GM12878 (cell line): ENCODE data around the gene TMEM140. TPM values are rescaled to one million over a fixed set of nuclear protein-coding genes. Genes with fewer than 3 reads are reported as not detected.

Experiments used
- ATAC-seq: fragments of 200-7000 bp; cut with Tn5 transposase; 3 replicates; pipeline ENCODE4 v1.9.1; 2020; ENCODE audit warnings: mild to moderate bottlenecking, moderate library complexity
- BruUV-seq: library from RNA; stranded (reverse); fragments of 400-500 nt; replicated peaks from 2 replicates; lab custom pipeline; 2021; lab: Mats Ljungman, UMichigan
- CTCF ChIA-PET: fragments of 300-600 bp; sonication (Branson Sonifier 250); formaldehyde crosslinking; extraction: SDS; loops from one replicate; lab custom pipeline; 2021; ENCODE audit warnings: inconsistent platforms; lab: Yijun Ruan, JAX
- POLR2A ChIA-PET: fragments of 350-600 bp; formaldehyde crosslinking; extraction: SDS; loops from one replicate; lab custom pipeline; 2021; ENCODE audit warnings: inconsistent platforms; lab: Charles Lee
- RAD21 ChIA-PET: fragments of 300-600 bp; sonication (Branson Sonifier 250); formaldehyde crosslinking; loops from one replicate; lab custom pipeline; 2023; ENCODE audit warnings: antibody characterized with exemption; ENCODE audit not compliant: unreplicated experiment; lab: Charles Lee
- SMC1A ChIA-PET: fragments of 300-600 bp; sonication (Branson Sonifier 250); formaldehyde crosslinking; loops from one replicate; lab custom pipeline; 2023; ENCODE audit not compliant: unreplicated experiment, uncharacterized antibody; lab: Charles Lee
- DNase-seq: peaks from one replicate; pipeline ENCODE4 v3.0.0-alpha.2; 2011; ENCODE audit warnings: low read depth, low spot score
- FAIRE-seq: peaks from 3 replicates; lab custom pipeline; 2011; peaks lifted over from hg19 to GRCh38; lab: Jason Lieb, UNC
- H2AFZ ChIP-seq: 2 replicates; pipeline ENCODE4 v1.6.0; 2011; ENCODE audit warnings: low read depth, low read length, control low read depth; ENCODE audit not compliant: control insufficient read depth
- H3K27ac ChIP-seq: 2 replicates; pipeline ENCODE4 v1.5.1; 2011; ENCODE audit warnings: control low read depth; ENCODE audit not compliant: control insufficient read depth, insufficient read depth
- H3K27me3 ChIP-seq, 2 experiments: replicated peaks in 1 of 2; 2 replicates each; pipeline versions ENCODE4 v1.6.0 to v1.6.1; 2011; ENCODE audit warnings: low read length in 1 of 2; ENCODE audit not compliant: control insufficient read depth in 2 of 2, insufficient read depth in 2 of 2
- H3K36me3 ChIP-seq, 2 experiments: 2 replicates each; pipeline ENCODE4 v1.5.1; 2011; ENCODE audit warnings: low read length in 1 of 2; ENCODE audit not compliant: control insufficient read depth in 2 of 2, insufficient read depth in 2 of 2
- H3K4me1 ChIP-seq: 2 replicates; pipeline ENCODE4 v1.6.1; 2011; ENCODE audit warnings: mild to moderate bottlenecking, low read length, moderate library complexity, mixed read lengths; ENCODE audit not compliant: control insufficient read depth, insufficient read depth
- H3K4me2 ChIP-seq: 2 replicates; pipeline ENCODE4 v1.6.0; 2011; ENCODE audit warnings: control low read depth; ENCODE audit not compliant: control insufficient read depth, insufficient read depth
- H3K4me3 ChIP-seq: fragments of 200-600 bp; sonication (generic); 2 replicates; pipeline ENCODE4 v1.5.1; 2016
- H3K79me2 ChIP-seq: 2 replicates; pipeline ENCODE4 v1.6.0; 2011; ENCODE audit warnings: low read length; ENCODE audit not compliant: control insufficient read depth, insufficient read depth
- H3K9ac ChIP-seq: 2 replicates; pipeline ENCODE4 v1.8.0; 2011; ENCODE audit warnings: low read length, control low read depth, mixed read lengths; ENCODE audit not compliant: control insufficient read depth, insufficient read depth
- H3K9me3 ChIP-seq: replicated peaks from 3 replicates; pipeline ENCODE4 v1.5.1; 2011; ENCODE audit warnings: mild to moderate bottlenecking, low read length; ENCODE audit not compliant: control insufficient read depth, insufficient read depth
- H4K20me1 ChIP-seq: 2 replicates; pipeline ENCODE4 v1.6.0; 2011; ENCODE audit not compliant: control insufficient read depth, insufficient read depth
- ATF7 ChIP-seq: fragments of 450-650 bp; IDR thresholded peaks from 2 replicates; pipeline ENCODE4 v1.6.1; 2016; ENCODE audit warnings: low read depth, mild to moderate bottlenecking
- BRCA1 ChIP-seq: IDR thresholded peaks from 2 replicates; pipeline ENCODE4 v1.6.1; 2011; ENCODE audit warnings: low read depth, low read length, improper control_type of control experiment
- CBFB ChIP-seq: IDR thresholded peaks from 2 replicates; pipeline ENCODE4 v1.6.1; 2016; ENCODE audit warnings: antibody characterized with exemption, low read depth
- EP300 ChIP-seq, 2 experiments: fragments of 150-350 bp in 1 of 2; IDR thresholded peaks; 2 replicates each; pipeline ENCODE4 v1.6.1; 2011 to 2012; ENCODE audit warnings: low read depth in 2 of 2, low read length in 2 of 2, borderline replicate concordance in 1 of 2, improper control_type of control experiment in 1 of 2, inconsistent platforms in 1 of 2; ENCODE audit not compliant: control insufficient read depth in 1 of 2
- FOXM1 ChIP-seq: IDR thresholded peaks from 2 replicates; pipeline ENCODE4 v1.6.1; 2012; ENCODE audit warnings: low read depth, mild to moderate bottlenecking, inconsistent platforms, low read length, moderate library complexity
- GABPA ChIP-seq: IDR thresholded peaks from 2 replicates; pipeline ENCODE4 v1.6.1; 2014; ENCODE audit warnings: antibody characterized with exemption, low read depth, mild to moderate bottlenecking, inconsistent platforms
- IKZF2 ChIP-seq, 2 experiments: fragments of 450-650 bp; IDR thresholded peaks; 2 replicates each; pipeline ENCODE4 v1.6.1; 2017; ENCODE audit warnings: mild to moderate bottlenecking in 2 of 2, moderate library complexity in 2 of 2
- IRF4 ChIP-seq: IDR thresholded peaks from 2 replicates; pipeline ENCODE4 v1.6.1; 2011; ENCODE audit warnings: low read depth, low read length
- JUNB ChIP-seq: IDR thresholded peaks from 2 replicates; pipeline ENCODE4 v1.6.1; 2016; ENCODE audit warnings: antibody characterized with exemption, mild to moderate bottlenecking
- MEF2A ChIP-seq: IDR thresholded peaks from 2 replicates; pipeline ENCODE4 v1.6.1; 2011; ENCODE audit warnings: low read depth, mild to moderate bottlenecking, low read length, moderate library complexity; ENCODE audit not compliant: insufficient read depth
- MTA2 ChIP-seq: fragments of 450-650 bp; IDR thresholded peaks from 2 replicates; pipeline ENCODE4 v1.6.1; 2016; ENCODE audit warnings: low read depth, mild to moderate bottlenecking, moderate library complexity
- MYB ChIP-seq: fragments of 150-350 bp; IDR thresholded peaks from 2 replicates; pipeline ENCODE4 v1.6.1; 2014; ENCODE audit warnings: mild to moderate bottlenecking, low read depth, low read length, borderline replicate concordance
- NFIC ChIP-seq: IDR thresholded peaks from 2 replicates; pipeline ENCODE4 v1.6.1; 2012; ENCODE audit warnings: low read depth, mild to moderate bottlenecking, inconsistent platforms, low read length, moderate library complexity
- PAX5 ChIP-seq: IDR thresholded peaks from 2 replicates; pipeline ENCODE4 v1.6.1; 2011; ENCODE audit warnings: low read depth, low read length, borderline replicate concordance
- POU2F2 ChIP-seq: IDR thresholded peaks from 3 replicates; pipeline ENCODE4 v1.6.1; 2011; ENCODE audit warnings: low read depth, mild to moderate bottlenecking, low read length, borderline replicate concordance
- RFX5 ChIP-seq: IDR thresholded peaks from 2 replicates; pipeline ENCODE4 v1.6.1; 2011; ENCODE audit warnings: low read depth, low read length, improper control_type of control experiment
- SUZ12 ChIP-seq: fragments of 200-600 bp; sonication (generic); IDR thresholded peaks from one replicate; pipeline ENCODE4 v1.6.1; 2018; ENCODE audit warnings: antibody characterized with exemption, mild to moderate bottlenecking; ENCODE audit not compliant: unreplicated experiment
- YY1 ChIP-seq: IDR thresholded peaks from 2 replicates; pipeline ENCODE4 v1.6.1; 2011; ENCODE audit warnings: low read depth, mild to moderate bottlenecking, low read length
- ZNF384 ChIP-seq: IDR thresholded peaks from 2 replicates; pipeline ENCODE4 v1.6.1; 2012; ENCODE audit warnings: low read depth, mild to moderate bottlenecking, low read length, improper control_type of control experiment, borderline replicate concordance
- in situ Hi-C: fragments of 300-500 bp; cut with MboI; formaldehyde crosslinking; loops from 9 replicates; pipeline ENCODE4 v1.14.3; 2018; ENCODE audit warnings: mixed read lengths
- intact Hi-C: fragments of 100-400 bp; cut with micrococcal nuclease; formaldehyde crosslinking; loops from one replicate; pipeline ENCODE4 v1.14.2; 2022; ENCODE audit not compliant: unreplicated experiment
- polyA plus RNA-seq, 11 experiments: library from polyadenylated mRNA; depleted of rRNA in 4 of 11; unstranded in 6 of 11; stranded (reverse) in 5 of 11; fragments of >200 nt; fragmentation: Nextera tagmentation in 4 of 11; fragmentation: Illumina TruSeq in 1 of 11; extraction: Ambion mirVana in 4 of 11; extraction: Trizol in 1 of 11; gene quantifications; 1 replicate in 1 of 11; 2 replicates in 10 of 11; pipeline versions ENCODE4 v1.2.1 to v1.2.3, GENCODE V29; 2011 to 2016; ENCODE audit warnings: inconsistent platforms in 2 of 11, missing spikeins in 2 of 11, low read depth in 1 of 11
- total RNA-seq, 4 experiments: library from RNA; depleted of rRNA in 3 of 4; stranded (reverse); fragments of >200 nt in 3 of 4; fragmentation: Illumina TruSeq in 1 of 4; extraction: Trizol in 1 of 4; gene quantifications; 2 replicates each; pipeline versions ENCODE4 v1.2.1 to v1.2.3, GENCODE V29; 2013 to 2021
- TF ChIP-seq, protein P1 (sequence below): IDR thresholded peaks from 2 replicates; pipeline ENCODE4 v1.6.1; 2012; ENCODE audit warnings: low read length, inconsistent platforms
- TF ChIP-seq, protein P2 (sequence below): fragments of 450-650 bp; IDR thresholded peaks from 2 replicates; pipeline ENCODE4 v1.6.1; 2014; ENCODE audit warnings: mild to moderate bottlenecking
- TF ChIP-seq, protein P3 (sequence below): fragments of 450-650 bp; IDR thresholded peaks from 2 replicates; pipeline ENCODE4 v1.6.1; 2017; ENCODE audit warnings: low read depth, mild to moderate bottlenecking, moderate library complexity

The TMEM140 gene
- total and polyA plus RNA-seq, 10 of the 15 experiments (the other 5 are each of a cell fraction or from before 2014, with no cell fraction given) = 0.85 to 20.7 (median 3.3) TPM

DNA sequence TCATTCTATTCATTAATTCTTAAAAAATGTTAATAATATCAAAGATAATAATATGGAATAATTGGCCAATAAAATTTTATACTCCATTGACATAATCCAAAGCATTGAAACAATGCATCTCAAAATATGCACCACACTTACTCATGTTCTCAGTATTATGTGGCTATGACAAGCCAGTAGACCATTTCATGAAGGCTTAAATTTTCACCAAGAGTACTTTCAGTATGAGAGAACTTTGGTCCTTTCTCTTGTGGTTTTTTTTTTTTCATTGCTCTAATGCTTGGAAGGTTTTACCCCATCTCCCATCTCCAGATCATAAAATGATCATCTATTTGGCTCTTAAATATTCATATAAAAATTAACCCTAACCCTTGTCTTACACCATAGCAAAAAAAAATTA, 45.5 kb upstream of the TMEM140 start:
- FAIRE-seq = peak; percentile 80
- Histone ChIP-seq H3K27ac (no peak overlapping the region), H3K4me3 (no peak overlapping the region), H3K9me3 (peaks cover 3% of the 10 kb centered on the region; the same call in 2 of the 3 replicates), H3K79me2 (no peaks in the 10 kb centered on the region), H4K20me1 (no peaks in the 10 kb centered on the region), H3K27me3 (no peaks in the 10 kb centered on the region), H3K4me2 (no peak overlapping the region), H2AFZ (no peak overlapping the region), H3K36me3 (no peaks in the 10 kb centered on the region), H3K4me1 (no peaks in the 10 kb centered on the region), H3K9ac (no peak overlapping the region)
- ATAC-seq = peak; percentile 99
- ChIA-PET CTCF (interaction anchor here (1.0 to 1.7 kb wide), 3 partner anchors 17 to 107 kb away, joined by 3 to 4 read pairs (median 3); no protein-coding TSS in a partner anchor), POLR2A (interaction anchor here (1.5 kb wide), 1 partner anchor 106 kb away, joined by 3 read pairs; no protein-coding TSS in a partner anchor), SMC1A (interaction anchor here (0.9 to 1.6 kb wide), 4 partner anchors 8 to 48 kb away, joined by 3 to 6 read pairs (median 3); partner anchors contain the start of gene TMEM140), RAD21 (interaction anchor here (1.1 to 1.2 kb wide), 3 partner anchors 44 to 110 kb away, joined by 3 read pairs; partner anchors contain the start of gene TMEM140)
- no TSS peak for BruUV-seq
- intact Hi-C loops (loop anchor here (2.0 to 5.0 kb wide), 2 partner anchors 45 to 106 kb away; partner anchors contain the start of gene TMEM140), in situ Hi-C loops (no loop called here)
- DNase-seq = peak; percentile 41
- TF ChIP-seq YY1 (no peak), MYB (no peak), NFIC (peak; percentile 87), PAX5 (0 out of 2 replicates have a peak, but pooled peaks have one; percentile 47), CBFB (peak; percentile 61; the same call in 1 of the 2 replicates), POU2F2 (0 out of 3 replicates have a peak, but pooled peaks have one; percentile 21), ZNF384 (peak; percentile 78; the same call in 1 of the 2 replicates), ATF7 (peak; percentile 56; the same call in 1 of the 2 replicates), EP300 (IDR thresholded peaks at IDR 0.05; ENCODE audit: borderline replicate concordance in 1 of 2, control insufficient read depth in 1 of 2, low read depth in 2 of 2, low read length in 2 of 2) (peak in 1 of 2 experiments; percentile 64; a peak in 1 of 4 replicates), GABPA (peak; percentile 40; the same call in 1 of the 2 replicates), MTA2 (peak; percentile 57), MEF2A (peak; percentile 70), IKZF2 (IDR thresholded peaks at IDR 0.05) (peak; percentile 35 to 46; a peak in 2 of 4 replicates), FOXM1 (peak; percentile 71; the same call in 1 of the 2 replicates), JUNB (peak; percentile 93), SUZ12 (no peak), RFX5 (no peak), IRF4 (peak; percentile 80), BRCA1 (no peak)
- TF ChIP-seq, protein P1, sequence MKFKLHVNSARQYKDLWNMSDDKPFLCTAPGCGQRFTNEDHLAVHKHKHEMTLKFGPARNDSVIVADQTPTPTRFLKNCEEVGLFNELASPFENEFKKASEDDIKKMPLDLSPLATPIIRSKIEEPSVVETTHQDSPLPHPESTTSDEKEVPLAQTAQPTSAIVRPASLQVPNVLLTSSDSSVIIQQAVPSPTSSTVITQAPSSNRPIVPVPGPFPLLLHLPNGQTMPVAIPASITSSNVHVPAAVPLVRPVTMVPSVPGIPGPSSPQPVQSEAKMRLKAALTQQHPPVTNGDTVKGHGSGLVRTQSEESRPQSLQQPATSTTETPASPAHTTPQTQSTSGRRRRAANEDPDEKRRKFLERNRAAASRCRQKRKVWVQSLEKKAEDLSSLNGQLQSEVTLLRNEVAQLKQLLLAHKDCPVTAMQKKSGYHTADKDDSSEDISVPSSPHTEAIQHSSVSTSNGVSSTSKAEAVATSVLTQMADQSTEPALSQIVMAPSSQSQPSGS = peak; percentile 65; the same call in 1 of the 2 replicates
- TF ChIP-seq, protein P2, sequence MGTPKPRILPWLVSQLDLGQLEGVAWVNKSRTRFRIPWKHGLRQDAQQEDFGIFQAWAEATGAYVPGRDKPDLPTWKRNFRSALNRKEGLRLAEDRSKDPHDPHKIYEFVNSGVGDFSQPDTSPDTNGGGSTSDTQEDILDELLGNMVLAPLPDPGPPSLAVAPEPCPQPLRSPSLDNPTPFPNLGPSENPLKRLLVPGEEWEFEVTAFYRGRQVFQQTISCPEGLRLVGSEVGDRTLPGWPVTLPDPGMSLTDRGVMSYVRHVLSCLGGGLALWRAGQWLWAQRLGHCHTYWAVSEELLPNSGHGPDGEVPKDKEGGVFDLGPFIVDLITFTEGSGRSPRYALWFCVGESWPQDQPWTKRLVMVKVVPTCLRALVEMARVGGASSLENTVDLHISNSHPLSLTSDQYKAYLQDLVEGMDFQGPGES = no peak
- TF ChIP-seq, protein P3, sequence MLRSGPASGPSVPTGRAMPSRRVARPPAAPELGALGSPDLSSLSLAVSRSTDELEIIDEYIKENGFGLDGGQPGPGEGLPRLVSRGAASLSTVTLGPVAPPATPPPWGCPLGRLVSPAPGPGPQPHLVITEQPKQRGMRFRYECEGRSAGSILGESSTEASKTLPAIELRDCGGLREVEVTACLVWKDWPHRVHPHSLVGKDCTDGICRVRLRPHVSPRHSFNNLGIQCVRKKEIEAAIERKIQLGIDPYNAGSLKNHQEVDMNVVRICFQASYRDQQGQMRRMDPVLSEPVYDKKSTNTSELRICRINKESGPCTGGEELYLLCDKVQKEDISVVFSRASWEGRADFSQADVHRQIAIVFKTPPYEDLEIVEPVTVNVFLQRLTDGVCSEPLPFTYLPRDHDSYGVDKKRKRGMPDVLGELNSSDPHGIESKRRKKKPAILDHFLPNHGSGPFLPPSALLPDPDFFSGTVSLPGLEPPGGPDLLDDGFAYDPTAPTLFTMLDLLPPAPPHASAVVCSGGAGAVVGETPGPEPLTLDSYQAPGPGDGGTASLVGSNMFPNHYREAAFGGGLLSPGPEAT = peak; percentile 37; the same call in 1 of the 2 replicates
